Prostate gland (tissue), 2 donors: Measurements from ENCODE around the gene SLC16A9.

Experiments used
- POLR2A ChIP-seq: fragments of 450-650 bp; IDR thresholded peaks from one replicate; pipeline ENCODE4 v1.6.1; 2016; ENCODE audit warnings: antibody characterized with exemption, mild to moderate bottlenecking
- TF ChIP-seq, protein P1 (sequence below), 4 experiments: fragments of 200-600 bp in 2 of 4; fragments of 450-650 bp in 2 of 4; sonication (generic) in 2 of 4; IDR thresholded peaks; 1 replicate in 3 of 4; 2 replicates in 1 of 4; pipeline ENCODE4 v1.5.1; 2016 to 2019; ENCODE audit warnings: antibody characterized with exemption in 4 of 4, mild to moderate bottlenecking in 2 of 4, moderate library complexity in 2 of 4

DNA sequence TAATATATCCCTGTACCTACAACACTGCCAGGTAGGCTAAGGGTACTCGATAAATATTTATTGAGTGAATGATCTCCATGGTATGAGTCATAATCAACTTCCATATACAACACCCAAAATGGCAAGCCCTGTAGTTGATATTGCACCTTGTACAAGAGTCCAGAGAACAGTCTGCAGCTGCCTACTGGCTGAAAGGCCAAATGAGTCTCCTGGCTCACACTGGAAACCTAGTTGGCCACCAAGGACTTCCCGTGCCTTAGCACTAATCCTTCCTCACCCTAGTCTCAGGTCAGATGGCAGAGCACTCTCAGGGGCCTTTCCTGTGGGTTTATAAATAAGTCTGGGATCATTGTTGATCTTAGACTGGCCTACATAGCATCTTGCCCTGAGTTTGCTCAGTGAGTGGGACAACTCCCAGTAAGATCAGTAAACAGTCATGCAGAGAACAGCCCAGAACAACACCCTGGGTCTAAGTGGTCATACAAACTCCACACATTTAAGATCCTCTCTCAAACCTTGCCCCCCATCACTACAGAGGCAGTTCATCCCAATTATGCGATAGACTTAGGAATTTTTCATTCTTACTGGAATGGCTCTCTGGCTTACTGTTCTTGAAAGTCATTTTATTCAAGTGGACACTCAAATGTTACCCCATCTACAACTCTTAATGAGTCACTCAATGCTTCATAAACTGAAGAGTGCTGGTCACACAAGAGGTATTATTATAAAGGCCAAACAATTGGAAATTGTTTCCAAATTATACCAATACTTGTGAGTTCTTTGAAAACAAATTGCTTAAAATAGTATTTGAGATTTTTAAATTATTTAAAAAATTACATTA, 14.7 kb upstream of the SLC16A9 start:
- TF ChIP-seq, protein P1, sequence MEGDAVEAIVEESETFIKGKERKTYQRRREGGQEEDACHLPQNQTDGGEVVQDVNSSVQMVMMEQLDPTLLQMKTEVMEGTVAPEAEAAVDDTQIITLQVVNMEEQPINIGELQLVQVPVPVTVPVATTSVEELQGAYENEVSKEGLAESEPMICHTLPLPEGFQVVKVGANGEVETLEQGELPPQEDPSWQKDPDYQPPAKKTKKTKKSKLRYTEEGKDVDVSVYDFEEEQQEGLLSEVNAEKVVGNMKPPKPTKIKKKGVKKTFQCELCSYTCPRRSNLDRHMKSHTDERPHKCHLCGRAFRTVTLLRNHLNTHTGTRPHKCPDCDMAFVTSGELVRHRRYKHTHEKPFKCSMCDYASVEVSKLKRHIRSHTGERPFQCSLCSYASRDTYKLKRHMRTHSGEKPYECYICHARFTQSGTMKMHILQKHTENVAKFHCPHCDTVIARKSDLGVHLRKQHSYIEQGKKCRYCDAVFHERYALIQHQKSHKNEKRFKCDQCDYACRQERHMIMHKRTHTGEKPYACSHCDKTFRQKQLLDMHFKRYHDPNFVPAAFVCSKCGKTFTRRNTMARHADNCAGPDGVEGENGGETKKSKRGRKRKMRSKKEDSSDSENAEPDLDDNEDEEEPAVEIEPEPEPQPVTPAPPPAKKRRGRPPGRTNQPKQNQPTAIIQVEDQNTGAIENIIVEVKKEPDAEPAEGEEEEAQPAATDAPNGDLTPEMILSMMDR (IDR thresholded peaks at IDR 0.05) = no peak
- no peak for TF ChIP-seq POLR2A
